Astrocyte (in vitro differentiated cells and primary cell): ENCODE results near the gene IBA57. TPM values are rescaled to one million over a fixed set of nuclear protein-coding genes. Genes with fewer than 3 reads are reported as not detected.

ENCODE experiments used
- DNase-seq: peaks from one replicate; pipeline ENCODE4 v3.0.0-alpha.2; 2010; ENCODE audit warnings: low read depth
- FAIRE-seq: peaks from 2 replicates; lab custom pipeline; 2011; peaks lifted over from hg19 to GRCh38; lab: Jason Lieb, UNC
- H2AFZ ChIP-seq: 2 replicates; pipeline ENCODE4 v1.6.0; 2012; ENCODE audit warnings: low read depth, low read length, inconsistent platforms
- H3K27ac ChIP-seq: 2 replicates; pipeline ENCODE4 v1.5.1; 2011; ENCODE audit warnings: low read depth, low read length, inconsistent platforms
- H3K27me3 ChIP-seq: 2 replicates; pipeline ENCODE4 v1.6.0; 2011; ENCODE audit warnings: low read length, inconsistent platforms; ENCODE audit not compliant: insufficient read depth
- H3K36me3 ChIP-seq: 2 replicates; pipeline ENCODE4 v1.5.1; 2011; ENCODE audit warnings: low read length, inconsistent platforms; ENCODE audit not compliant: insufficient read depth
- H3K4me1 ChIP-seq: 2 replicates; pipeline ENCODE4 v1.5.1; 2011; ENCODE audit warnings: low read length, inconsistent platforms; ENCODE audit not compliant: insufficient read depth
- H3K4me2 ChIP-seq: 2 replicates; pipeline ENCODE4 v1.6.0; 2012; ENCODE audit warnings: low read length, inconsistent platforms
- H3K4me3 ChIP-seq: 2 replicates; pipeline ENCODE4 v1.5.1; 2011; ENCODE audit warnings: low read depth, mild to moderate bottlenecking, low read length, inconsistent platforms; ENCODE audit not compliant: insufficient read depth
- H3K79me2 ChIP-seq: 2 replicates; pipeline ENCODE4 v1.6.0; 2012; ENCODE audit warnings: mild to moderate bottlenecking, low read length, inconsistent platforms; ENCODE audit not compliant: insufficient read depth
- H3K9ac ChIP-seq: 2 replicates; pipeline ENCODE4 v1.6.0; 2012; ENCODE audit warnings: mild to moderate bottlenecking, low read length, inconsistent platforms
- H3K9me3 ChIP-seq: 2 replicates; pipeline ENCODE4 v1.5.1; 2012; ENCODE audit warnings: low read depth, mild to moderate bottlenecking, low read length, inconsistent platforms; ENCODE audit not compliant: insufficient read depth
- H4K20me1 ChIP-seq: 2 replicates; pipeline ENCODE4 v1.6.0; 2012; ENCODE audit warnings: low read length, inconsistent platforms; ENCODE audit not compliant: insufficient read depth
- H3K27ac Mint-ChIP-seq: one replicate; pipeline ENCODE4 v1.8.0; 2021; ENCODE audit warnings: mild to moderate bottlenecking, mixed read lengths; ENCODE audit not compliant: unreplicated experiment
- H3K27me3 Mint-ChIP-seq: one replicate; pipeline ENCODE4 v1.8.0; 2021; ENCODE audit warnings: low read depth, mixed read lengths; ENCODE audit not compliant: unreplicated experiment
- H3K36me3 Mint-ChIP-seq: one replicate; pipeline ENCODE4 v1.8.0; 2021; ENCODE audit warnings: low read depth, mixed read lengths; ENCODE audit not compliant: unreplicated experiment
- H3K4me1 Mint-ChIP-seq: one replicate; pipeline ENCODE4 v1.8.0; 2021; ENCODE audit warnings: low read depth, mixed read lengths; ENCODE audit not compliant: unreplicated experiment
- H3K4me3 Mint-ChIP-seq: one replicate; pipeline ENCODE4 v1.8.0; 2021; ENCODE audit warnings: mild to moderate bottlenecking, moderate library complexity, mixed read lengths; ENCODE audit not compliant: unreplicated experiment
- H3K9me3 Mint-ChIP-seq: one replicate; pipeline ENCODE4 v1.8.0; 2021; ENCODE audit warnings: mild to moderate bottlenecking, mixed read lengths; ENCODE audit not compliant: unreplicated experiment
- CTCF ChIP-seq: IDR thresholded peaks from 2 replicates; pipeline ENCODE4 v1.5.1; 2011; ENCODE audit warnings: low read depth, mild to moderate bottlenecking, inconsistent platforms, low read length, moderate library complexity; ENCODE audit not compliant: insufficient read depth
- EZH2 ChIP-seq: IDR thresholded peaks from 2 replicates; pipeline ENCODE4 v1.6.1; 2012; ENCODE audit warnings: mild to moderate bottlenecking, low read length, inconsistent platforms; ENCODE audit not compliant: insufficient read depth
- total RNA-seq: library from RNA; stranded (reverse); gene quantifications from 2 replicates; pipeline ENCODE4 v1.2.1, GENCODE V29; 2021

Gene IBA57
- total RNA-seq, 1 donor from 2014 or later: 4.9 TPM

- no peak overlapping the region for H3K4me2 ChIP-seq
- H3K4me3 ChIP-seq: no peak overlapping the region
- H3K27me3 ChIP-seq: no peaks in the 10 kb centered on the region
- no peak overlapping the region for H3K9ac ChIP-seq
- no peak for DNase-seq
- H3K27ac Mint-ChIP-seq: no peak overlapping the region
- H3K27me3 Mint-ChIP-seq: peaks cover 6% of the 10 kb centered on the region
- no peak overlapping the region for H3K27ac ChIP-seq
- H3K4me1 Mint-ChIP-seq: no peaks in the 10 kb centered on the region
- no peak for FAIRE-seq
- H3K9me3 ChIP-seq: no peaks in the 10 kb centered on the region
- TF ChIP-seq CTCF (no peak), EZH2 (no peak)
- peaks cover 2% of the 10 kb centered on the region for H3K9me3 Mint-ChIP-seq
- no peaks in the 10 kb centered on the region for H3K36me3 ChIP-seq
- no peaks in the 10 kb centered on the region for H3K4me1 ChIP-seq
- H3K79me2 ChIP-seq: no peaks in the 10 kb centered on the region
- no peaks in the 10 kb centered on the region for H4K20me1 ChIP-seq
- peaks cover 5% of the 10 kb centered on the region for H3K36me3 Mint-ChIP-seq
- no peak overlapping the region for H2AFZ ChIP-seq
- H3K4me3 Mint-ChIP-seq: no peak overlapping the region
These were observed 40.2 kb downstream of the IBA57 start for GRCh38 chr1:228205526-228206436.

GRCh38 chr1:228206582-228207351 lies 41.2 kb downstream of the IBA57 start:
- Histone ChIP-seq H3K36me3 (no peaks in the 10 kb centered on the region), H3K4me3 (no peak overlapping the region), H3K27ac (no peak overlapping the region), H3K27me3 (no peaks in the 10 kb centered on the region), H3K79me2 (no peaks in the 10 kb centered on the region), H2AFZ (no peak overlapping the region), H4K20me1 (no peaks in the 10 kb centered on the region), H3K9ac (no peak overlapping the region), H3K4me2 (no peak overlapping the region), H3K9me3 (no peaks in the 10 kb centered on the region), H3K4me1 (no peaks in the 10 kb centered on the region)
- H3K9me3 Mint-ChIP-seq: peaks cover under 1% of the 10 kb centered on the region
- no peak overlapping the region for H3K4me3 Mint-ChIP-seq
- H3K36me3 Mint-ChIP-seq: peaks cover 3% of the 10 kb centered on the region
- no peak overlapping the region for H3K27ac Mint-ChIP-seq
- TF ChIP-seq EZH2 (no peak), CTCF (no peak)
- DNase-seq: no peak
- FAIRE-seq: no peak
- H3K27me3 Mint-ChIP-seq: peaks cover 12% of the 10 kb centered on the region
- H3K4me1 Mint-ChIP-seq: no peaks in the 10 kb centered on the region
